ENCODE measurements around the gene DTNBP1.

DNA sequence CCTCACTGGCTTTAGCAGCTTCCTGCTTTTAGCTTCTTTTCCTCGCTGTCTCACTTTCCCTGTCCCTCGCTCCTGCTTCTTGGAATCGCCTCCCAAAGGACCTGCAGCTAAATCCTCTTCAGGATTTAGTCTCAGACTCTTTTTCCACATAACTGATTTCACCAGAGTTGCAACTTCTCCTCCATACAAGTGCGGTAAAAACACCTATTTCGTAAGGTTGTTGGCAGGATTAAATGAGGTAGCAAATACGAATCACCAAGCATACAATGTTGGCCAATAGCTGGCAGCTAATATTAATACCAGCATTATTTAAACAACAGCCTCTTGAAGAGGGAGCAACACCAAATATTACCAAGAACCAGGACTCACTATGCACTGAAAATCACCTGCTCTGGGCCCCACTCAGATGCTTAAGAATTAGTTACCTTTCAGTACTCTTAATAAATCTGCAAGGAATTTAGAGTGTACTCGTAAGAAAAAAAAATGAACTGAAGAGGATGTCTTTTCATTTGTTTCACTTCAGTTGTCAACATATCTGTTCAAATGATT, 123.0 kb downstream of the DTNBP1 start:
- no peak for TF ChIP-seq FOXA1 (IDR thresholded peaks at IDR 0.05)
- no peak for TF ChIP-seq CTCF (IDR thresholded peaks at IDR 0.05; ENCODE audit: low read depth, low read length, missing input control)
- no peak for TF ChIP-seq JUND (IDR thresholded peaks at IDR 0.05)
- TF ChIP-seq TAF1 (conservative IDR thresholded peaks at IDR 0.05) = no peak
- no peak for TF ChIP-seq GABPA (IDR thresholded peaks at IDR 0.05 in 1 of 2, conservative IDR thresholded peaks at IDR 0.05 in 1 of 2)
- no peak for TF ChIP-seq REST (IDR thresholded peaks at IDR 0.05)
- TF ChIP-seq EGR1 (IDR thresholded peaks at IDR 0.05; ENCODE audit: low read depth in 2 of 2) = no peak
- TF ChIP-seq ZBTB33 (IDR thresholded peaks at IDR 0.05) = no peak
- TF ChIP-seq RXRA (IDR thresholded peaks at IDR 0.05) = no peak

Measured in liver (tissue), 3 donors.